Islet of Langerhans (tissue), 1 donor: ENCODE measurements around the gene TOGARAM1.
A peak's percentile ranks its signal among the peaks of the same experiment; 100 is the strongest.

ENCODE experiments used
- FAIRE-seq: peaks from one replicate; lab custom pipeline; 2011; peaks lifted over from hg19 to GRCh38; lab: Jason Lieb, UNC

TOGARAM1 gene, protein sequence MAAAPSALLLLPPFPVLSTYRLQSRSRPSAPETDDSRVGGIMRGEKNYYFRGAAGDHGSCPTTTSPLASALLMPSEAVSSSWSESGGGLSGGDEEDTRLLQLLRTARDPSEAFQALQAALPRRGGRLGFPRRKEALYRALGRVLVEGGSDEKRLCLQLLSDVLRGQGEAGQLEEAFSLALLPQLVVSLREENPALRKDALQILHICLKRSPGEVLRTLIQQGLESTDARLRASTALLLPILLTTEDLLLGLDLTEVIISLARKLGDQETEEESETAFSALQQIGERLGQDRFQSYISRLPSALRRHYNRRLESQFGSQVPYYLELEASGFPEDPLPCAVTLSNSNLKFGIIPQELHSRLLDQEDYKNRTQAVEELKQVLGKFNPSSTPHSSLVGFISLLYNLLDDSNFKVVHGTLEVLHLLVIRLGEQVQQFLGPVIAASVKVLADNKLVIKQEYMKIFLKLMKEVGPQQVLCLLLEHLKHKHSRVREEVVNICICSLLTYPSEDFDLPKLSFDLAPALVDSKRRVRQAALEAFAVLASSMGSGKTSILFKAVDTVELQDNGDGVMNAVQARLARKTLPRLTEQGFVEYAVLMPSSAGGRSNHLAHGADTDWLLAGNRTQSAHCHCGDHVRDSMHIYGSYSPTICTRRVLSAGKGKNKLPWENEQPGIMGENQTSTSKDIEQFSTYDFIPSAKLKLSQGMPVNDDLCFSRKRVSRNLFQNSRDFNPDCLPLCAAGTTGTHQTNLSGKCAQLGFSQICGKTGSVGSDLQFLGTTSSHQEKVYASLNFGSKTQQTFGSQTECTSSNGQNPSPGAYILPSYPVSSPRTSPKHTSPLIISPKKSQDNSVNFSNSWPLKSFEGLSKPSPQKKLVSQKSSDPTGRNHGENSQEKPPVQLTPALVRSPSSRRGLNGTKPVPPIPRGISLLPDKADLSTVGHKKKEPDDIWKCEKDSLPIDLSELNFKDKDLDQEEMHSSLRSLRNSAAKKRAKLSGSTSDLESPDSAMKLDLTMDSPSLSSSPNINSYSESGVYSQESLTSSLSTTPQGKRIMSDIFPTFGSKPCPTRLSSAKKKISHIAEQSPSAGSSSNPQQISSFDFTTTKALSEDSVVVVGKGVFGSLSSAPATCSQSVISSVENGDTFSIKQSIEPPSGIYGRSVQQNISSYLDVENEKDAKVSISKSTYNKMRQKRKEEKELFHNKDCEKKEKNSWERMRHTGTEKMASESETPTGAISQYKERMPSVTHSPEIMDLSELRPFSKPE (N-terminal part only)

GRCh38 chr14:44961554-44962333, at the start of gene TOGARAM1, which contains the start of gene KLHL28:
Gene TOGARAM1 (plus strand): TSS chr14:44962190. CDS start chr14:44962422, 232 bp downstream.
Gene KLHL28 (minus strand): TSS chr14:44961947. CDS start chr14:44945928, 16,019 bp downstream.
- peak; percentile 99 for FAIRE-seq

DNA sequence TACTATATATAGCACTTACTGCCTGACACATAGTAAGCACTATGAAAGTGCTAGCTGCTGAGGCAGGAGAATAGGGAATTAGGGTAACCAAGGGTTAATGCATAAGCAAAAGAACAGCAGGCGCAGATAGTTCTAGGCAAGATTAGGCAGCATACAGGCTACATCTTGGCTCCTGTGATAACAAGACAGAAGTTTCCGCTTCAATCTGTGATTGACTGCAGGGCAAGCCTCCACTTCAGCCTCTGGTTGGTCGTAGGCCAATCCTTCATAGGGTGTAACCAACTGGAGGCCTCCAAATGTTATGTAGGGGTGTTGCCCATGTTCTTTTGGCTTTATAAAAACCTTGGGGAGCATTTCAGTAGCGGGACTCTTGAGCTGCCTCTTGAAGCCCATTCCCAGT, 47.1 kb upstream of the TOGARAM1 start:
- no peak for FAIRE-seq

- FAIRE-seq: no peak
Measured at GRCh38 chr14:44928793-44929192, 33.2 kb upstream of the TOGARAM1 start.

GRCh38 chr14:44935155-44935554, 26.8 kb upstream of the TOGARAM1 start:
- FAIRE-seq: peak; percentile 13

- no peak for FAIRE-seq
Measured at GRCh38 chr14:44937547-44937946, 24.4 kb upstream of the TOGARAM1 start.

DNA sequence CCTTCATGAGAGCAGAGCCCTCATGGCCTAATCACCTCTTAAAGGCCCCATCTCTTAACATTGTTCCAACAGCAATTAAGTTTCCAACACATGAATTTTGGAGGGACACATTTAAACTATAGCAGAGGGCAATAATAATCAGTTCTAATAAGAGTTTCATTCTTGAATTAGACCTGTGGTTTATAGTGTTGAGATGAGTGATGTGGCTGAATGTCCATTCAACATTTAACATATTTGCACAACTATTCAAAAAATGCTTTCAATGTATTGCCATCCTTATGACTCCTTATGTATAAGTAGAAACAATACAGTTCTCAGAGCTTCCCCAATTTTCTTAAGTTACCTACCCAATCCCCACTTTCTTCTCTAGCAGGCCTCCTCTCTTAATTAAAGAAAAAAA, 21.8 kb upstream of the TOGARAM1 start:
- no peak for FAIRE-seq

- no peak for FAIRE-seq
Measured at GRCh38 chr14:44940944-44941343, 21.0 kb upstream of the TOGARAM1 start.

- no peak for FAIRE-seq
Measured at GRCh38 chr14:44941591-44941990, 20.4 kb upstream of the TOGARAM1 start.

DNA sequence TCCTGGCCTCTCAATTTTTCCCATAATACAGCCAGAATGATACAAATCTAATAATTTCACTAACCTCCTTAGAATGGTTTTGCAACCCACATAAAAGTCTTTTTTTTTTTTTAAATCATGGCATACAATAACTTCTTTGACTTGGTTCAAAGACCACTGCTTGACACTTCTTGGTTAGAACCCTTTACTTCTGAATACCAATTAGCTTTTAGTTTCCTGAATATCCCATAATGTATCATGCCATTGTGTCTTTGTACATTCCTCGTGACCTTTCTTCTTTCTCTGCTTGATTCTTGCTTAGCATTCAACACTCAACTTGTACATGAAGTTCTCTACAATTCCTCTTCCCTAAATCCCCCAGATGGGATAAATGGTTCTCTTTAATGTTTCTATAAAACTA, 19.6 kb upstream of the TOGARAM1 start:
- FAIRE-seq: no peak

- FAIRE-seq: no peak
Measured at GRCh38 chr14:44944107-44944506, 17.9 kb upstream of the TOGARAM1 start.

DNA sequence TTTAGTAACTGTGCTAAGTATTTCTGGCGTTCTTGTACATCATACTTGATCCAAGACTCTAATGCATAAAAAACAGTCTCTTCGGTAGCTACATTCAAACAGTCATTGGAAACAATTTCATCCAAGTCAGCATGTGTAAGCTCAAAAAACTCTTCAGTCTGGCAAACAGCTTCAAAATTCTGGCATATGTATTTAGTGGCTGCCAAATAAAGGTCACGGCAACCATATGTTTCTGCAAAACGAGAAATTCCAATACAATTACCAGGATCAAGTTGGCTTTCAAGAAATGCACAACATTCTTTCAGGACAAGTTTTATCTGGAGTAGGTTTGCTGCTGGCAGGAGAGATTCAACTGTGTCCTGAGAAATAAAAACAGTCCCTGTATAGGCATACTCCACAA, 16.7 kb upstream of the TOGARAM1 start:
- FAIRE-seq: no peak

DNA sequence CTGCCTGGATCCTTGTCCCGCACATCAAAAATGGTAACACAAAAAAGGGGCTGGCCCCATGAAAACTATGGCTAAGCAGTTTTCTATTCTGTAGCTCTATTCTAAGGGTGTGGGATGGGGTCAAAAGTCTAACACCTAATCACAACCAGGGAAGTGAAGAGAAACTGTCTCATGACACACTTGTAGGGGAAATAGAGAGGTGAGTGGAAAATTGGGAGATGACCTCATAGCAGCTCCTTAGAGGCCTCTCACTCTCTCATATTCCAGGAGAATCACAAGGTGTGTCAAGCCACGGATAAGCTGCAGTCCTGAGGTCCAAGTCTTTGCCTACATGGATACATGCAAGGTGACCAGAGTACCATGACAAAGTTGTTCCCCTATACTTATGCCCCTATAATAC, 10.9 kb upstream of the TOGARAM1 start:
- FAIRE-seq: no peak

DNA sequence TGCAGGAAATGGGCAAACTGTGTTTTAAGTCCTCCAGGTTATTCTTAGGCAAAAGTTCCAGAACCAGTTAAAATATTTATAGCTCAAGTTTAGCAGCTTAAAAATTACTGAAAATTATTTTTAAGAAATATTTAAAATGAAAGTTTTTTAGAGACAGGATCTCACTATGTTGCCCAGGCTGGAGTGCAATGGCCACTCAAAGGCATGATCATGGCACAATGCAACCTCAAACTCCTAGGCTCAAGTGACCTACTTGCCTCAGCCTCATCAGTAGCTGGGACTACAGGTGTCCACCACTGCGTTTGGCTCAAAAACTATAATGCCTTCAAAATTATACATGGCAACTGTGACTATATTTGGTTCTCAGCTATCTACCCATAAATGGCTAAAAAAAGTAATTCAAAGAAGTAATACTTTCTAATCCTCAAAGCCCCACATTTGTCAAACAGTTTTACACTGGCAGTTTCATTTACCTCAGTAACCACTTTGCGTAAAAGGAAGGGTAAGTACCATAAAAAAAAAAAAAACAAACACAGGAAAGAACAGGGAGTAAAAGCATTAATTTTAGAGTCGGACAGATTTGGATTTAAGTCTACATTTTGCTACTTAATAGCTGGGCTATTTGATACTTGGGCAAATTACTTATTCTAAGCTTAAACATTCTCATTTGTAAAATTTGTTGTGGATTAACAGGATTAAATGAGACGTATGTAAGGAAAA, 9.4 kb upstream of the TOGARAM1 start:
- FAIRE-seq: peak; percentile 47

DNA sequence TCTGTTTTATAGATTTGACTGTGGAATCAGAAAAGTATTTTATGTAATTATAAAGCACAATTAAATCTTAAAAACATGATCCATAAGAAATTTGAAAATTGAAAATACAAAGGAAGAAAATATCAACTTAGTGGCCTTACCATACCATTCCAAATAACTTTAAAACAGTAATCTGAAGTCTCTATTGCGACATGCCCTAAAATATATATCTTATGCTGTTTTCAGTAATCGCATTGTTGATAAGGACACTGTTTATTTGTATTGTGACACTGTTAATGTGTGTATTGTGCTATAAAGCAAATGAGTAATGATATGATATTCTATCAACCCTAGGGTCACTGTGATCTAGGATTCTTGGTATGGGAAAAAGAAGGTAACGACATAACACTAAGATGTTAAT, 7.2 kb upstream of the TOGARAM1 start:
- FAIRE-seq: peak; percentile 9

- no peak for FAIRE-seq
Measured at GRCh38 chr14:44955528-44955927, 6.5 kb upstream of the TOGARAM1 start.

DNA sequence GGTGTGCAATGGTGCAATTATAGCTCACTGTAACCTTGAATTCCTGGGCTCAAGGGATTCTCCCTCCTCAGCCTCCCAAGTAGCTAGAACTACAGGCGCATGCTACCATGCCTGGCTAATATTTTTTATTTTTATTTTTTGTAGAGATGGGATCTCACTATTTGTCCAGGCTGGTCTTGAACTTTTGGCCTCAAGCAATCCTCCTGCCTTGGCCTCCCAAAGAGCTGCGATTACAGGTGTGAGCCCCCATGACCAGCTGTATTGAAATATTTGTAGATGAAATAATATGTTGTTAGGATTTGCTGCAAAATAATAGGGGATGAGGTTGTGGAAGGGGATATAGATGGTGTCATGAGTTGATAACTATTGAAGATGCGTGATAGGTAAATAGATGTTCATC, 5.1 kb upstream of the TOGARAM1 start:
- FAIRE-seq: no peak

GRCh38 chr14:44959538-44959937, 2.5 kb upstream of the TOGARAM1 start:
- FAIRE-seq: peak; percentile 30

DNA sequence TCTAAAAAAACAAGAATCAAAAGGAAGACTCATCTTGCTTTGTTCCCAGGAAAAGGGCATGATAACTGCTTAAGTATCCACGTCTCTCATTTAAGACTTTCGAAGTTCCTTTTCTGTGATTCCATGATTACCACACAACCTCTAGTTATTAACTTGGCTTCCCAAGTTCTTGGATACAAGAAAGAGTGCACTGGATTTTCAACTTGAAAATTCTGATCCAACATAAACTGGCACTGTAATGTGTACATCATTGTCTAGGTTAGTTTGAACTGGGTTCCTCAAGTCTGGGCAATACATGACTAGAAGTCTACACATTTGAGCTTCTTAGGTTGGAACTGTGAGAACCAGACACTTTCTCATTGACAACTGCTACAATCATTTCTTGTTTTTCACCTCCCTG, 1.8 kb upstream of the TOGARAM1 start:
- no peak for FAIRE-seq

- FAIRE-seq: no peak
Measured at GRCh38 chr14:44960646-44961045, 1.3 kb upstream of the TOGARAM1 start.

- no peak for FAIRE-seq
Measured at GRCh38 chr14:44961151-44961553, 838 bp upstream of the TOGARAM1 start.
